ENCODE data around the gene WDFY4. TPM values are rescaled to one million over a fixed set of nuclear protein-coding genes. Genes with fewer than 3 reads are reported as not detected.

The WDFY4 gene
- total and polyA plus RNA-seq, 9 of the 15 experiments (the other 6 are each of a cell fraction or from before 2014, with no cell fraction given): 0.01 to 0.02 (median 0.01) TPM; not detected in 6

- FAIRE-seq (no peak), DNase-seq (ENCODE audit: extremely low read depth in 1 of 4, low spot score in 3 of 4) (no peak), ATAC-seq (no peak)
- no peak for TF ChIP-seq HIVEP1 (CRISPR knock-in tag; IDR thresholded peaks at IDR 0.05)
- no peak for TF ChIP-seq CEBPG (CRISPR knock-in tag; IDR thresholded peaks at IDR 0.05)
- no peak for TF ChIP-seq CEBPG (tag; conservative IDR thresholded peaks at IDR 0.05 in 1 of 2, IDR thresholded peaks at IDR 0.05 in 1 of 2)
- no peak for TF ChIP-seq RFX7 (CRISPR knock-in tag; IDR thresholded peaks at IDR 0.05)
- no peak for TF ChIP-seq RREB1 (CRISPR knock-in tag; IDR thresholded peaks at IDR 0.05)
- no peak for TF ChIP-seq ZNF3 (CRISPR knock-in tag; IDR thresholded peaks at IDR 0.05)
- no peak for TF ChIP-seq ZBED1 (IDR thresholded peaks at IDR 0.05)
- TF ChIP-seq POLR2H (tag; IDR thresholded peaks at IDR 0.05; ENCODE audit: low read depth): no peak
- TF ChIP-seq SFPQ (IDR thresholded peaks at IDR 0.05; ENCODE audit: low read depth, low read length): no peak
- POLR2A ChIA-PET: interaction anchor here (0.6 to 1.5 kb wide), 4 partner anchors 13 to 298 kb away, joined by 3 to 5 read pairs (median 4); no protein-coding TSS in a partner anchor
- intact Hi-C loops (cut with micrococcal nuclease) (no loop called here), in situ Hi-C loops (cut with MboI) (no loop called here)
- Histone ChIP-seq H3K9me3 (replicated peaks; ENCODE audit: control insufficient read depth, insufficient read depth, low read depth, low read length) (no peaks in the 10 kb centered on the region), H3K9me1 (ENCODE audit: control insufficient read depth, insufficient read depth, low read length) (no peaks in the 10 kb centered on the region), H3K27ac (ENCODE audit: extremely low read depth, low read depth, low read length) (no peak overlapping the region), H3K4me1 (replicated peaks in 1 of 2; ENCODE audit: control insufficient read depth in 2 of 2, insufficient read depth in 2 of 2, low read length in 2 of 2) (no peaks in the 10 kb centered on the region), H2AFZ (ENCODE audit: low read depth, low read length) (no peak overlapping the region), H3K27me3 (ENCODE audit: control insufficient read depth in 2 of 2, insufficient read depth in 2 of 2, low read length in 2 of 2) (peaks cover 0 to 4% of the 10 kb centered on the region in 2 experiments; a peak in 1 of 5 replicates), H3K79me2 (ENCODE audit: control insufficient read depth, insufficient read depth, low read length) (no peaks in the 10 kb centered on the region), H4K20me1 (replicated peaks; ENCODE audit: control insufficient read depth, insufficient read depth, low read length) (no peaks in the 10 kb centered on the region), H3K4me3 (no peak overlapping the region), H3K4me2 (ENCODE audit: insufficient read depth, low read length) (no peak overlapping the region), H3K9ac (ENCODE audit: insufficient read depth in 1 of 2, low read depth in 2 of 2, low read length in 2 of 2) (no peak overlapping the region), H3K36me3 (ENCODE audit: control insufficient read depth, insufficient read depth, low read length) (no peaks in the 10 kb centered on the region)
- no TSS peak for BruUV-seq (replicated peaks)
- CTCF ChIA-PET (ENCODE audit: low intra/inter-chr PET ratio): no interaction called here
- 0% methylated on average over 2 of the region's 2 CpGs for WGBS (ENCODE audit: insufficient coverage, low coverage, missing lambda C conversion rate)
Observed at GRCh38 chr10:48836605-48837004, 151.9 kb downstream of the WDFY4 start.
